SHP77 treated with DMSO at 0.1 percent for 48 hours (cell line): ENCODE measurements around the gene NCCRP1.

Experiments used
- DNase-seq: peaks from one replicate; lab custom pipeline; 2025; lab: John Stamatoyannopoulos, UW

NCCRP1 gene

GRCh38 chr19:39246951-39247669 lies 50.3 kb downstream of the NCCRP1 start:
- DNase-seq, result no peak

- no peak for DNase-seq
Measured at GRCh38 chr19:39247701-39248664, 51.2 kb downstream of the NCCRP1 start.

DNA sequence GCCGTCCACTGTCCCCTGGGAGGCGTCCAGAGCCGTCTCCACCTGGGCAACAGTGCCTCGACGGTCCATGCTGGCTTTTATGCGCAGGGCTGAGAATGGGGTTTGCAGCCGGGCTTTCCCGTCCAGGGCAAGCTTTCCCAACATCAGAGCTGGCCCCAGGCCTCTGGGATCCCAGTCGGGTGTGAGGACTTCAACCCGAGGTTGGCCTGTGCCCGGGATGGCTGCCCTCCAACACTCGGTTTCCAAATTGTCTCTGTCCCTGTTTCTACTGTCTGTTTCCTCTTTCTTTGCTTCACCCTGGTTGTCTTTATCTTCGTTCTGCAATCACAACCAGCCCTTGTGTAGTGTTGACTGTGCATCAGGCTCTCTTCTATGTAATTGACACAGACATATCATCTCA lies 52.0 kb downstream of the NCCRP1 start, which contains the start of gene IFNL4:
IFNL4 (minus strand) TSS at position 51 of the 400 bp plus-strand sequence.
- no peak for DNase-seq

DNA sequence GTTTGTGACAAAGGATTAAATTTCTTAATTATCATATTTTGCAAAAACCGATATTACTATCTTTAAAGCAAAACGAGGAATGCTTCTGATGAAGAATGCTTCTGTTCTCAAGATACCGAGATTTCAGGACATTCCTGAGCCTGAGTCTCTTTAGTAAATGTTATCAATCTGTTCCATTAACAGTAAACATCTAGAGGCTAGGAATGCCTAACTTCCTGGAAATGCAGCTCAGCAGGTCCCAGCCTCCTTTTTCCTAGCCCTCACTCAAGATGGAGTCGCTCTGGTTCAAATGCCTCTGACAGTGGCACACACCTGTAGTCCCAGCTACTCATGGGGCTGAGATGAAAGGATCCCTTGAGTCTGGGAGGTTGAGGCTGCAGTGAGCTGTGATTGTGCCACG lies 54.3 kb downstream of the NCCRP1 start:
- no peak for DNase-seq
